OCI-LY1 (cell line): ENCODE measurements around the gene VWC2L.

Experiments
- H2AFZ ChIP-seq: fragments of 200-600 bp; sonication (generic), shearing (Covaris generic); 2 replicates; pipeline ENCODE4 v1.6.0; 2014; ENCODE audit warnings: antibody characterized with exemption, mild to moderate bottlenecking, low read length
- H3F3A ChIP-seq: fragments of 200-600 bp; sonication (generic), shearing (Covaris generic); 2 replicates; pipeline ENCODE4 v1.6.0; 2014; ENCODE audit warnings: mild to moderate bottlenecking, antibody characterized with exemption, low read length, moderate library complexity; ENCODE audit not compliant: insufficient read depth
- H3K27ac ChIP-seq: fragments of 200-600 bp; sonication (generic); 2 replicates; pipeline ENCODE4 v1.5.1; 2014; ENCODE audit warnings: low read length, mixed run types, mild to moderate bottlenecking, low read depth; ENCODE audit not compliant: poor library complexity, severe bottlenecking
- H3K27me3 ChIP-seq: fragments of 200-600 bp; sonication (generic); 2 replicates; pipeline ENCODE4 v1.6.0; 2014; ENCODE audit warnings: antibody characterized with exemption, mild to moderate bottlenecking, low read length, moderate library complexity; ENCODE audit not compliant: insufficient read depth
- H3K36me3 ChIP-seq: fragments of 200-600 bp; sonication (generic); 2 replicates; pipeline ENCODE4 v1.6.1; 2014; ENCODE audit warnings: mild to moderate bottlenecking, antibody characterized with exemption, low read length, moderate library complexity, mixed read lengths; ENCODE audit not compliant: insufficient read depth
- H3K4me1 ChIP-seq: fragments of 200-600 bp; sonication (generic); 2 replicates; pipeline ENCODE4 v1.5.1; 2014; ENCODE audit warnings: mild to moderate bottlenecking, low read length, moderate library complexity; ENCODE audit not compliant: insufficient read depth, severe bottlenecking
- H3K4me2 ChIP-seq: fragments of 200-600 bp; sonication (generic), shearing (Covaris generic); 2 replicates; pipeline ENCODE4 v1.6.1; 2014; ENCODE audit warnings: low read length
- H3K4me3 ChIP-seq: fragments of 200-600 bp; sonication (generic); 2 replicates; pipeline ENCODE4 v1.5.1; 2014; ENCODE audit warnings: low read length, low read depth, mild to moderate bottlenecking, mixed read lengths; ENCODE audit not compliant: poor library complexity, severe bottlenecking
- H3K79me2 ChIP-seq: fragments of 200-600 bp; shearing (Covaris generic); 2 replicates; pipeline ENCODE4 v1.6.1; 2016; ENCODE audit warnings: mixed run types, low read length, mixed read lengths; ENCODE audit not compliant: insufficient read depth
- H3K9ac ChIP-seq: fragments of 200-600 bp; sonication (generic), shearing (Covaris generic); 2 replicates; pipeline ENCODE4 v1.6.1; 2014; ENCODE audit warnings: mild to moderate bottlenecking, low read length, mixed read lengths
- H3K9me2 ChIP-seq: fragments of 200-600 bp; sonication (generic), shearing (Covaris generic); 2 replicates; pipeline ENCODE4 v1.6.1; 2014; ENCODE audit warnings: low read depth, mild to moderate bottlenecking, low read length, mixed read lengths
- H3K9me3 ChIP-seq: fragments of 200-600 bp; shearing (Covaris generic); 2 replicates; pipeline ENCODE4 v1.6.1; 2014; ENCODE audit warnings: low read length, mixed read lengths
- H4K20me1 ChIP-seq: fragments of 200-600 bp; sonication (generic), shearing (Covaris generic); 2 replicates; pipeline ENCODE4 v1.6.0; 2016; ENCODE audit warnings: mild to moderate bottlenecking, low read length; ENCODE audit not compliant: insufficient read depth
- EZH2 ChIP-seq: fragments of 200-600 bp; sonication (generic), shearing (Covaris generic); IDR thresholded peaks from 2 replicates; pipeline ENCODE4 v1.8.0; 2017; ENCODE audit warnings: borderline replicate concordance, mixed run types, mild to moderate bottlenecking, antibody characterized with exemption, low read length, moderate library complexity, mixed read lengths
- TF ChIP-seq, protein P1 (sequence below): fragments of 200-600 bp; sonication (generic), shearing (Covaris generic); IDR thresholded peaks from 2 replicates; pipeline ENCODE4 v1.5.1; 2017; ENCODE audit warnings: mild to moderate bottlenecking, antibody characterized with exemption, low read length, moderate library complexity, mixed read lengths

VWC2L gene

DNA sequence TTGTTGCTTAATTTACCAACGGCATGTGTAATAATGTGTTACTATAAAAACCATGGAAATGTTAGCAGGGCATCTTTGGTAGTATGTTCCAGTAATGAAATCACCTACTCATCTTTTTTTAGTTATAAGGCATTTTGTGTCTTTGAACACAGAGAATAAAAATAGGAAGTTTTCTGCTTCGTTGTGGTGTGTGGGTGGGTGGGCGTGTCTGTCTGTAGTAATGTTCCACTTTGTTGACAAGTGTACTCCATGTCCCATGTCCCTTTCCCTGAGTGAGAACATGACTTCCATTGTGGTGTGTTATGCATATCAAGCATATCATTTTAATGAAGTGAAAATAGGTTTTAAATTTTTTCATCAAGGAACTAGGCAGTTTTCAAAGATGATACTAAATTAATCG is 149.3 kb downstream of the VWC2L start:
- H3K4me2 ChIP-seq: no peak overlapping the region

DNA sequence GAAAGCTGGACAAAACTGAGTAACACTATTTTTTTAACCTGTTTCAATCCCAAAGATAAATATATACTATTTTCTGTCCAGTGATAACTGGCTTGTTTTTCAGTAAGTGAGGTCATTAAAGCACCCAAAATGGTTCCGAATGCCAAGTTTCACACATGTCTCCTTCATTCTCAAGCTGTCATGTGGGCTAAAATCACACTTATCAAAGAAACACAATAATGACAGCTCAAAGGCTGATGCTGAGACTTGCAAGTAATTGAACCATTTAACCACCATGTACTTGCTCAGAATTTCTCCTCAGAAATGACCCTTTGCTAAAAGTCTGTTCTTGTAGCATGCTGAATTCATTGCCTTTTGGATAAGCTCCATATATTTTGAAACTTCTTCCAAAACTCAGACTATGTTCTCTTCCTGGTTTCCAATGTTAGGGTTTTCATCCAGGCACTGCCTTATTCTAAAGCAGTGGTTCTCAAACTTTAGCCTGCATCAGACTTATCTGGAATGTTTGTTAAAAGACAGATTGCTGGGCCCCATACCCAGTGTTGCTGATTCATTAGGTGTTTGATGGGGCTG is 149.8 kb downstream of the VWC2L start:
- H3K4me3 ChIP-seq: no peak overlapping the region
- no peaks in the 10 kb centered on the region for H3K79me2 ChIP-seq
- H3K36me3 ChIP-seq: no peaks in the 10 kb centered on the region
- no peaks in the 10 kb centered on the region for H3K9me3 ChIP-seq
- no peak overlapping the region for H3K27ac ChIP-seq
- no peaks in the 10 kb centered on the region for H3K4me1 ChIP-seq
- H3K9ac ChIP-seq: no peak overlapping the region
- TF ChIP-seq, protein P1, sequence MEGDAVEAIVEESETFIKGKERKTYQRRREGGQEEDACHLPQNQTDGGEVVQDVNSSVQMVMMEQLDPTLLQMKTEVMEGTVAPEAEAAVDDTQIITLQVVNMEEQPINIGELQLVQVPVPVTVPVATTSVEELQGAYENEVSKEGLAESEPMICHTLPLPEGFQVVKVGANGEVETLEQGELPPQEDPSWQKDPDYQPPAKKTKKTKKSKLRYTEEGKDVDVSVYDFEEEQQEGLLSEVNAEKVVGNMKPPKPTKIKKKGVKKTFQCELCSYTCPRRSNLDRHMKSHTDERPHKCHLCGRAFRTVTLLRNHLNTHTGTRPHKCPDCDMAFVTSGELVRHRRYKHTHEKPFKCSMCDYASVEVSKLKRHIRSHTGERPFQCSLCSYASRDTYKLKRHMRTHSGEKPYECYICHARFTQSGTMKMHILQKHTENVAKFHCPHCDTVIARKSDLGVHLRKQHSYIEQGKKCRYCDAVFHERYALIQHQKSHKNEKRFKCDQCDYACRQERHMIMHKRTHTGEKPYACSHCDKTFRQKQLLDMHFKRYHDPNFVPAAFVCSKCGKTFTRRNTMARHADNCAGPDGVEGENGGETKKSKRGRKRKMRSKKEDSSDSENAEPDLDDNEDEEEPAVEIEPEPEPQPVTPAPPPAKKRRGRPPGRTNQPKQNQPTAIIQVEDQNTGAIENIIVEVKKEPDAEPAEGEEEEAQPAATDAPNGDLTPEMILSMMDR: no peak
- no peak for TF ChIP-seq EZH2
- H3K27me3 ChIP-seq: no peaks in the 10 kb centered on the region
- no peak overlapping the region for H3K4me2 ChIP-seq
- no peak overlapping the region for H2AFZ ChIP-seq
- H3K9me2 ChIP-seq: no peaks in the 10 kb centered on the region
- H4K20me1 ChIP-seq: no peaks in the 10 kb centered on the region
- H3F3A ChIP-seq: no peaks in the 10 kb centered on the region

More for the DNA sequence above, 149.3 kb downstream of the VWC2L start:
- Histone ChIP-seq H3K9me2 (no peaks in the 10 kb centered on the region), H3K9me3 (no peaks in the 10 kb centered on the region), H3K27me3 (no peaks in the 10 kb centered on the region), H3F3A (no peaks in the 10 kb centered on the region), H3K4me1 (no peaks in the 10 kb centered on the region), H3K79me2 (no peaks in the 10 kb centered on the region), H3K36me3 (no peaks in the 10 kb centered on the region), H4K20me1 (no peaks in the 10 kb centered on the region), H3K4me3 (no peak overlapping the region), H3K9ac (no peak overlapping the region), H3K27ac (no peak overlapping the region), H2AFZ (no peak overlapping the region)
- TF ChIP-seq, protein P1: no peak
- no peak for TF ChIP-seq EZH2

DNA sequence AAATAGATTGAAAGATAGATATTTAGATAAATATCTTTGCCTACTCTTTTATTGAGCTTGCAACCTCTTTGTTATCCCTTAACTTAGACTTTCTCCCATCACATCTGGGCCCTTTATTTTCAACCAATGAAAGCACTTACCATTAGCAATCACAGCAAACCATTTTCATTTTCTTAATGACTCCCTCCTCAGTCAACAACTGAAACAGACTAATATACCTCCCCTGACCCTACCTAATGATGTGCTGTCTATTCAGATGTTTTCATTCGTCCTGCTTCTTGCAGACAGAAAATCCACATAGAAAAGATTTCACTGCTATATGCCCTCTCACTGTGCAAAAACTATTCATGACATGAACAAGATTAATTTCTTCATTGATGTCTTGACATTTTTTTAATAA is 154.4 kb downstream of the VWC2L start:
- Histone ChIP-seq H3K9ac (no peak overlapping the region), H3K9me2 (no peaks in the 10 kb centered on the region), H3K4me2 (no peak overlapping the region), H3K79me2 (no peaks in the 10 kb centered on the region), H3K27me3 (no peaks in the 10 kb centered on the region), H3K9me3 (no peaks in the 10 kb centered on the region), H4K20me1 (no peaks in the 10 kb centered on the region), H3F3A (no peaks in the 10 kb centered on the region), H3K4me1 (no peaks in the 10 kb centered on the region), H3K27ac (no peak overlapping the region), H2AFZ (no peak overlapping the region), H3K4me3 (no peak overlapping the region), H3K36me3 (no peaks in the 10 kb centered on the region)
- TF ChIP-seq, protein P1: no peak
- no peak for TF ChIP-seq EZH2
